BJ (cell line): ENCODE results near the gene SYNC. TPM values are rescaled to one million over a fixed set of nuclear protein-coding genes. Genes with fewer than 3 reads are reported as not detected.

Experiments used
- CTCF ChIA-PET: fragments of 350-600 bp; formaldehyde crosslinking; extraction: SDS; loops from one replicate; lab custom pipeline; 2021; ENCODE audit warnings: antibody characterized with exemption, inconsistent platforms; lab: Yijun Ruan, JAX
- POLR2A ChIA-PET: fragments of 300-600 bp; sonication (Branson Sonifier 250); formaldehyde crosslinking; extraction: SDS; loops from one replicate; lab custom pipeline; 2021; ENCODE audit warnings: antibody characterized with exemption; lab: Charles Lee
- DNase-seq: peaks from one replicate; pipeline ENCODE4 v3.0.0-alpha.2; 2011; ENCODE audit warnings: low read depth
- H3K27me3 ChIP-seq: 2 replicates; pipeline ENCODE4 v1.6.0; 2011; ENCODE audit warnings: low read length; ENCODE audit not compliant: control insufficient read depth, insufficient read depth
- H3K36me3 ChIP-seq: 2 replicates; pipeline ENCODE4 v1.5.1; 2011; ENCODE audit warnings: low read length; ENCODE audit not compliant: control insufficient read depth, insufficient read depth
- H3K4me3 ChIP-seq: 2 replicates; pipeline ENCODE4 v1.5.1; 2011; ENCODE audit warnings: low read depth, mild to moderate bottlenecking, control low read depth, low read length
- CTCF ChIP-seq: IDR thresholded peaks from 2 replicates; pipeline ENCODE4 v1.5.1; 2011; ENCODE audit warnings: low read depth, mild to moderate bottlenecking, control low read depth, inconsistent platforms, low read length, moderate library complexity; ENCODE audit not compliant: insufficient read depth
- polyA plus RNA-seq: library from polyadenylated mRNA; depleted of rRNA; stranded (reverse); fragments of >200 nt; gene quantifications from 2 replicates; pipeline ENCODE4 v1.2.3, GENCODE V29; 2011

The SYNC gene
- polyA plus RNA-seq, 1 experiment = 57.3 TPM

- no peaks in the 10 kb centered on the region for H3K27me3 ChIP-seq
- no peak for DNase-seq
- H3K4me3 ChIP-seq = peak overlapping the region; percentile 44
- no peaks in the 10 kb centered on the region; the same call in 1 of the 2 replicates for H3K36me3 ChIP-seq
- ChIA-PET POLR2A (no interaction called here), CTCF (interaction anchor here (0.7 to 1.5 kb wide), 7 partner anchors 13 to 266 kb away, joined by 3 to 6 read pairs (median 3); no protein-coding TSS in a partner anchor)
- TF ChIP-seq CTCF = no peak
Observed at GRCh38 chr1:32742199-32742947, 39.8 kb upstream of the SYNC start.

GRCh38 chr1:32741413-32742198 is 39.0 kb upstream of the SYNC start:
- peak overlapping the region; percentile 44 for H3K4me3 ChIP-seq
- POLR2A ChIA-PET = no interaction called here
- CTCF ChIA-PET = interaction anchor here (0.9 to 1.5 kb wide), 5 partner anchors 13 to 82 kb away, joined by 3 to 6 read pairs (median 3); no protein-coding TSS in a partner anchor
- H3K27me3 ChIP-seq = no peaks in the 10 kb centered on the region; the same call in 1 of the 2 replicates
- peak; percentile 49 for TF ChIP-seq CTCF
- DNase-seq = no peak
- no peaks in the 10 kb centered on the region; the same call in 1 of the 2 replicates for H3K36me3 ChIP-seq

GRCh38 chr1:32741059-32741412 is 38.5 kb upstream of the SYNC start:
- Histone ChIP-seq H3K27me3 (no peaks in the 10 kb centered on the region; the same call in 1 of the 2 replicates), H3K36me3 (no peaks in the 10 kb centered on the region; the same call in 1 of the 2 replicates), H3K4me3 (peak overlapping the region; percentile 44)
- no peak for TF ChIP-seq CTCF
- CTCF ChIA-PET = no interaction called here
- no peak for DNase-seq
- POLR2A ChIA-PET = no interaction called here

- Histone ChIP-seq H3K27me3 (no peaks in the 10 kb centered on the region; the same call in 1 of the 2 replicates), H3K36me3 (no peaks in the 10 kb centered on the region), H3K4me3 (no peak overlapping the region)
- DNase-seq = no peak
- TF ChIP-seq CTCF = no peak
- ChIA-PET CTCF (interaction anchor here (1.3 kb wide), 1 partner anchor 36 kb away, joined by 3 read pairs; no protein-coding TSS in a partner anchor), POLR2A (no interaction called here)
Observed at GRCh38 chr1:32736812-32737791, 34.5 kb upstream of the SYNC start.
